WTC11 (cell line): Measurements from ENCODE around the gene CPEB3. TPM values are rescaled to one million over a fixed set of nuclear protein-coding genes. Genes with fewer than 3 reads are reported as not detected.

Experiments
- ATAC-seq: fragments of 200-7000 bp; cut with Tn5 transposase; 2 replicates; pipeline ENCODE4 v1.10.0; 2021; ENCODE audit warnings: mild to moderate bottlenecking, moderate library complexity
- CTCF ChIA-PET: fragments of 300-600 bp; sonication (Branson Sonifier 250); formaldehyde crosslinking; loops from one replicate; lab custom pipeline; 2021; ENCODE audit warnings: antibody characterized with exemption; lab: Charles Lee
- POLR2A ChIA-PET: fragments of 350-600 bp; sonication (Branson Sonifier 250); formaldehyde crosslinking; loops from one replicate; lab custom pipeline; 2021; ENCODE audit warnings: antibody characterized with exemption; lab: Charles Lee
- DNase-seq: peaks from one replicate; pipeline ENCODE4 v3.0.0; 2021; ENCODE audit warnings: low spot score
- H3K27ac Mint-ChIP-seq: 2 replicates; pipeline ENCODE4 v1.8.0; 2021; ENCODE audit warnings: mixed read lengths
- H3K27me3 Mint-ChIP-seq: 2 replicates; pipeline ENCODE4 v1.8.0; 2021; ENCODE audit warnings: low read depth, mild to moderate bottlenecking, moderate library complexity, mixed read lengths
- H3K36me3 Mint-ChIP-seq: 2 replicates; pipeline ENCODE4 v1.8.0; 2021; ENCODE audit warnings: mixed read lengths
- H3K4me1 Mint-ChIP-seq: 2 replicates; pipeline ENCODE4 v1.8.0; 2022; ENCODE audit warnings: mixed read lengths
- H3K4me3 Mint-ChIP-seq: 2 replicates; pipeline ENCODE4 v1.8.0; 2021; ENCODE audit warnings: mild to moderate bottlenecking, moderate library complexity, mixed read lengths
- H3K9me3 Mint-ChIP-seq: 2 replicates; pipeline ENCODE4 v1.8.0; 2021; ENCODE audit warnings: mixed read lengths
- CREB1 ChIP-seq: sonication (generic); formaldehyde crosslinking; IDR thresholded peaks from 2 replicates; pipeline ENCODE4 v1.8.0; 2023; ENCODE audit warnings: mild to moderate bottlenecking, missing genetic modification reagents
- E2F1 ChIP-seq: sonication (generic); formaldehyde crosslinking; IDR thresholded peaks from 2 replicates; pipeline ENCODE4 v1.8.0; 2022; ENCODE audit warnings: mild to moderate bottlenecking, missing genetic modification reagents
- FOXK1 ChIP-seq: sonication (generic); formaldehyde crosslinking; IDR thresholded peaks from 2 replicates; pipeline ENCODE4 v1.8.0; 2022; ENCODE audit warnings: mild to moderate bottlenecking, moderate library complexity, missing genetic modification reagents
- FOXP1 ChIP-seq: sonication (generic); formaldehyde crosslinking; IDR thresholded peaks from 2 replicates; pipeline ENCODE4 v1.8.0; 2022; ENCODE audit warnings: missing genetic modification reagents, mild to moderate bottlenecking, moderate library complexity, borderline replicate concordance
- GABPB1 ChIP-seq: sonication (generic); formaldehyde crosslinking; IDR thresholded peaks from 2 replicates; pipeline ENCODE4 v1.8.1; 2023; ENCODE audit warnings: mild to moderate bottlenecking, missing genetic modification reagents
- GRHL2 ChIP-seq: fragments of 250-450 bp; sonication (Bioruptor Pico); IDR thresholded peaks from 2 replicates; pipeline ENCODE4 v1.8.0; 2022; ENCODE audit warnings: mild to moderate bottlenecking, moderate library complexity; ENCODE audit not compliant: insufficient replicate concordance, severe bottlenecking
- HMGA2 ChIP-seq: fragments of 250-450 bp; sonication (Bioruptor Pico); IDR thresholded peaks from 2 replicates; pipeline ENCODE4 v1.4.0; 2021; ENCODE audit warnings: mild to moderate bottlenecking, moderate library complexity
- KAT7 ChIP-seq: sonication (generic); formaldehyde crosslinking; IDR thresholded peaks from 2 replicates; pipeline ENCODE4 v1.8.1; 2023; ENCODE audit warnings: missing genetic modification reagents, mild to moderate bottlenecking, borderline replicate concordance
- NFATC4 ChIP-seq: fragments of 250-450 bp; sonication (Bioruptor Pico); IDR thresholded peaks from 2 replicates; pipeline ENCODE4 v1.9.0; 2021; ENCODE audit warnings: mild to moderate bottlenecking
- NR2C2 ChIP-seq: sonication (generic); formaldehyde crosslinking; IDR thresholded peaks from 2 replicates; pipeline ENCODE4 v1.8.0; 2022; ENCODE audit warnings: mild to moderate bottlenecking, missing genetic modification reagents
- OVOL2 ChIP-seq: fragments of 250-450 bp; sonication (Bioruptor Pico); IDR thresholded peaks from 2 replicates; pipeline ENCODE4 v1.9.0; 2021; ENCODE audit warnings: mild to moderate bottlenecking, borderline replicate concordance
- PRRX2 ChIP-seq: fragments of 250-450 bp; sonication (Bioruptor Pico); IDR thresholded peaks from 2 replicates; pipeline ENCODE4 v1.8.0; 2021; ENCODE audit warnings: mild to moderate bottlenecking
- SOX15 ChIP-seq: fragments of 250-450 bp; sonication (Bioruptor Pico); IDR thresholded peaks from 2 replicates; pipeline ENCODE4 v1.9.0; 2021; ENCODE audit warnings: mild to moderate bottlenecking
- SP1 ChIP-seq: sonication (generic); formaldehyde crosslinking; conservative IDR thresholded peaks from 2 replicates; pipeline ENCODE4 v1.8.1; 2022; ENCODE audit warnings: missing genetic modification reagents
- TEAD4 ChIP-seq: sonication (generic); formaldehyde crosslinking; IDR thresholded peaks from 2 replicates; pipeline ENCODE4 v1.8.0; 2022; ENCODE audit warnings: mild to moderate bottlenecking, missing genetic modification reagents
- USF1 ChIP-seq: sonication (generic); formaldehyde crosslinking; IDR thresholded peaks from 2 replicates; pipeline ENCODE4 v1.8.0; 2022; ENCODE audit warnings: mild to moderate bottlenecking, missing genetic modification reagents
- USF2 ChIP-seq: sonication (generic); formaldehyde crosslinking; IDR thresholded peaks from 2 replicates; pipeline ENCODE4 v1.8.1; 2023; ENCODE audit warnings: mild to moderate bottlenecking, missing genetic modification reagents, moderate library complexity
- ZNF121 ChIP-seq: sonication (generic); formaldehyde crosslinking; IDR thresholded peaks from 2 replicates; pipeline ENCODE4 v1.8.0; 2023; ENCODE audit warnings: missing genetic modification reagents
- ZNF219 ChIP-seq: sonication (generic); formaldehyde crosslinking; IDR thresholded peaks from 2 replicates; pipeline ENCODE4 v1.8.0; 2023; ENCODE audit warnings: missing genetic modification reagents, mild to moderate bottlenecking, borderline replicate concordance
- ZNF263 ChIP-seq: sonication (generic); formaldehyde crosslinking; IDR thresholded peaks from 2 replicates; pipeline ENCODE4 v1.8.1; 2022; ENCODE audit warnings: low read depth, mild to moderate bottlenecking, moderate library complexity, missing genetic modification reagents
- ZNF317 ChIP-seq: sonication (generic); formaldehyde crosslinking; IDR thresholded peaks from 2 replicates; pipeline ENCODE4 v1.8.1; 2023; ENCODE audit warnings: low read depth, mild to moderate bottlenecking, moderate library complexity, missing genetic modification reagents, borderline replicate concordance
- total RNA-seq: library from RNA; stranded (reverse); gene quantifications from 3 replicates; pipeline ENCODE4 v1.2.3, GENCODE V29; 2021
- TF ChIP-seq, protein P1 (sequence below): fragments of 250-450 bp; sonication (Bioruptor Pico); IDR thresholded peaks from 2 replicates; pipeline ENCODE4 v2.1.2; 2022; ENCODE audit warnings: mild to moderate bottlenecking, moderate library complexity
- TF ChIP-seq, protein P2 (sequence below): sonication (generic); formaldehyde crosslinking; IDR thresholded peaks from 2 replicates; pipeline ENCODE4 v1.8.1; 2023; ENCODE audit warnings: mild to moderate bottlenecking, missing genetic modification reagents
- TF ChIP-seq, protein P3 (sequence below): sonication (generic); formaldehyde crosslinking; conservative IDR thresholded peaks from 2 replicates; pipeline ENCODE4 v1.8.1; 2022; ENCODE audit warnings: mild to moderate bottlenecking, missing genetic modification reagents
- TF ChIP-seq, protein P4 (sequence below): fragments of 250-450 bp; sonication (Bioruptor Pico); IDR thresholded peaks from 2 replicates; pipeline ENCODE4 v1.9.0; 2021; ENCODE audit warnings: mild to moderate bottlenecking, borderline replicate concordance

Gene CPEB3
- total RNA-seq, 1 experiment from 2014 or later = 2.4 TPM

GRCh38 chr10:92130622-92131274, 160.1 kb downstream of the CPEB3 start:
- H3K4me1 Mint-ChIP-seq = no peaks in the 10 kb centered on the region
- no peak for DNase-seq
- H3K36me3 Mint-ChIP-seq = no peaks in the 10 kb centered on the region
- ATAC-seq = no peak
- ChIA-PET CTCF (interaction anchor here (0.5 to 0.6 kb wide), 2 partner anchors 24 to 86 kb away, joined by 3 to 4 read pairs; no protein-coding TSS in a partner anchor), POLR2A (no interaction called here)
- peaks cover 11% of the 10 kb centered on the region for H3K9me3 Mint-ChIP-seq
- no peak for TF ChIP-seq GRHL2 (CRISPR knock-in tag)
- TF ChIP-seq E2F1 (CRISPR knock-in tag) = no peak
- no peak for TF ChIP-seq CREB1 (CRISPR knock-in tag)
- TF ChIP-seq SP1 = no peak
- no peak for TF ChIP-seq PRRX2 (CRISPR knock-in tag)
- no peak for TF ChIP-seq FOXP1 (CRISPR knock-in tag)
- TF ChIP-seq, protein P1, sequence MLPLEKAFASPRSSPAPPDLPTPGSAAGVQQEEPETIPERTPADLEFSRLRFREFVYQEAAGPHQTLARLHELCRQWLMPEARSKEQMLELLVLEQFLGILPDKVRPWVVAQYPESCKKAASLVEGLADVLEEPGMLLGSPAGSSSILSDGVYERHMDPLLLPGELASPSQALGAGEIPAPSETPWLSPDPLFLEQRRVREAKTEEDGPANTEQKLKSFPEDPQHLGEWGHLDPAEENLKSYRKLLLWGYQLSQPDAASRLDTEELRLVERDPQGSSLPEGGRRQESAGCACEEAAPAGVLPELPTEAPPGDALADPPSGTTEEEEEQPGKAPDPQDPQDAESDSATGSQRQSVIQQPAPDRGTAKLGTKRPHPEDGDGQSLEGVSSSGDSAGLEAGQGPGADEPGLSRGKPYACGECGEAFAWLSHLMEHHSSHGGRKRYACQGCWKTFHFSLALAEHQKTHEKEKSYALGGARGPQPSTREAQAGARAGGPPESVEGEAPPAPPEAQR (CRISPR knock-in tag) = no peak
- no peak for TF ChIP-seq ZNF219
- TF ChIP-seq KAT7 (CRISPR knock-in tag) = no peak
- TF ChIP-seq OVOL2 = no peak
- no peak for TF ChIP-seq HMGA2 (CRISPR knock-in tag)
- TF ChIP-seq ZNF317 (CRISPR knock-in tag) = no peak
- TF ChIP-seq, protein P2, sequence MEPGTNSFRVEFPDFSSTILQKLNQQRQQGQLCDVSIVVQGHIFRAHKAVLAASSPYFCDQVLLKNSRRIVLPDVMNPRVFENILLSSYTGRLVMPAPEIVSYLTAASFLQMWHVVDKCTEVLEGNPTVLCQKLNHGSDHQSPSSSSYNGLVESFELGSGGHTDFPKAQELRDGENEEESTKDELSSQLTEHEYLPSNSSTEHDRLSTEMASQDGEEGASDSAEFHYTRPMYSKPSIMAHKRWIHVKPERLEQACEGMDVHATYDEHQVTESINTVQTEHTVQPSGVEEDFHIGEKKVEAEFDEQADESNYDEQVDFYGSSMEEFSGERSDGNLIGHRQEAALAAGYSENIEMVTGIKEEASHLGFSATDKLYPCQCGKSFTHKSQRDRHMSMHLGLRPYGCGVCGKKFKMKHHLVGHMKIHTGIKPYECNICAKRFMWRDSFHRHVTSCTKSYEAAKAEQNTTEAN (CRISPR knock-in tag) = no peak
- no peak for TF ChIP-seq FOXK1
- TF ChIP-seq USF1 (CRISPR knock-in tag) = no peak
- TF ChIP-seq, protein P3, sequence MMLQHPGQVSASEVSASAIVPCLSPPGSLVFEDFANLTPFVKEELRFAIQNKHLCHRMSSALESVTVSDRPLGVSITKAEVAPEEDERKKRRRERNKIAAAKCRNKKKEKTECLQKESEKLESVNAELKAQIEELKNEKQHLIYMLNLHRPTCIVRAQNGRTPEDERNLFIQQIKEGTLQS (CRISPR knock-in tag) = no peak
- no peak for TF ChIP-seq TEAD4 (CRISPR knock-in tag)
- no peak overlapping the region for H3K27ac Mint-ChIP-seq
- H3K27me3 Mint-ChIP-seq = no peaks in the 10 kb centered on the region; the same call in 1 of the 2 replicates
- no peak overlapping the region for H3K4me3 Mint-ChIP-seq

DNA sequence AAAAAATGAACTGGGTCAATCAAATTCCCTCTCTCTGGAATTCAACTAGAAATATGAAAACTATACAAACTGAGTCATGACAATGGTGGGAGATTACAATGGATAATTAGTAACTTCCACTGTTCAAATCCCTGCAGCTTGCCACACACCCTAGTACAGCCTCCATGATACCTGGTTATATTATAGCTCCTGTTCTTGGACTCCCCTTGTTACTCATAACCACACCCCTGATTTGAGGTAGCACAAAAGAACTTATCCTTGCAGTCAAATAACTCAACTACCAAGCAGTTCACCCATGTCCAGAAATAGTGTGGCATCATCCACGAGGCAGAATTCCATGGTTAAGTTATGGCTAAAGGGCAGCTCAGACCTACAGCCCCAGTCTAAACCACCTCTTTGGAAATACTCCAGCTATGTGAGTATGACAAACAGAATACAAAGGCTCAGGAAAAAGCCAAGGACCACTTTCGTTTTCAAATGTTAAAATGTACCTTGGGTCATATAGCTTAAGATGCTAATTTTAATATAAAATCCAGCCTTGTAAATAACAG, 164.7 kb downstream of the CPEB3 start:
- POLR2A ChIA-PET = interaction anchor here (0.5 kb wide), 1 partner anchor 38 kb away, joined by 3 read pairs; no protein-coding TSS in a partner anchor
- TF ChIP-seq NFATC4 (no peak), HMGA2 (CRISPR knock-in tag) (no peak), GABPB1 (CRISPR knock-in tag) (no peak), PRRX2 (CRISPR knock-in tag) (no peak), SOX15 (no peak), NR2C2 (CRISPR knock-in tag) (no peak), ZNF263 (CRISPR knock-in tag) (no peak), USF2 (CRISPR knock-in tag) (no peak), ZNF121 (no peak)
- TF ChIP-seq, protein P3 (CRISPR knock-in tag) = no peak
- TF ChIP-seq, protein P4, sequence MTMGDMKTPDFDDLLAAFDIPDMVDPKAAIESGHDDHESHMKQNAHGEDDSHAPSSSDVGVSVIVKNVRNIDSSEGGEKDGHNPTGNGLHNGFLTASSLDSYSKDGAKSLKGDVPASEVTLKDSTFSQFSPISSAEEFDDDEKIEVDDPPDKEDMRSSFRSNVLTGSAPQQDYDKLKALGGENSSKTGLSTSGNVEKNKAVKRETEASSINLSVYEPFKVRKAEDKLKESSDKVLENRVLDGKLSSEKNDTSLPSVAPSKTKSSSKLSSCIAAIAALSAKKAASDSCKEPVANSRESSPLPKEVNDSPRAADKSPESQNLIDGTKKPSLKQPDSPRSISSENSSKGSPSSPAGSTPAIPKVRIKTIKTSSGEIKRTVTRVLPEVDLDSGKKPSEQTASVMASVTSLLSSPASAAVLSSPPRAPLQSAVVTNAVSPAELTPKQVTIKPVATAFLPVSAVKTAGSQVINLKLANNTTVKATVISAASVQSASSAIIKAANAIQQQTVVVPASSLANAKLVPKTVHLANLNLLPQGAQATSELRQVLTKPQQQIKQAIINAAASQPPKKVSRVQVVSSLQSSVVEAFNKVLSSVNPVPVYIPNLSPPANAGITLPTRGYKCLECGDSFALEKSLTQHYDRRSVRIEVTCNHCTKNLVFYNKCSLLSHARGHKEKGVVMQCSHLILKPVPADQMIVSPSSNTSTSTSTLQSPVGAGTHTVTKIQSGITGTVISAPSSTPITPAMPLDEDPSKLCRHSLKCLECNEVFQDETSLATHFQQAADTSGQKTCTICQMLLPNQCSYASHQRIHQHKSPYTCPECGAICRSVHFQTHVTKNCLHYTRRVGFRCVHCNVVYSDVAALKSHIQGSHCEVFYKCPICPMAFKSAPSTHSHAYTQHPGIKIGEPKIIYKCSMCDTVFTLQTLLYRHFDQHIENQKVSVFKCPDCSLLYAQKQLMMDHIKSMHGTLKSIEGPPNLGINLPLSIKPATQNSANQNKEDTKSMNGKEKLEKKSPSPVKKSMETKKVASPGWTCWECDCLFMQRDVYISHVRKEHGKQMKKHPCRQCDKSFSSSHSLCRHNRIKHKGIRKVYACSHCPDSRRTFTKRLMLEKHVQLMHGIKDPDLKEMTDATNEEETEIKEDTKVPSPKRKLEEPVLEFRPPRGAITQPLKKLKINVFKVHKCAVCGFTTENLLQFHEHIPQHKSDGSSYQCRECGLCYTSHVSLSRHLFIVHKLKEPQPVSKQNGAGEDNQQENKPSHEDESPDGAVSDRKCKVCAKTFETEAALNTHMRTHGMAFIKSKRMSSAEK (CRISPR knock-in tag) = no peak

More for the DNA sequence above, 164.7 kb downstream of the CPEB3 start:
- Mint-ChIP-seq H3K4me3 (no peak overlapping the region), H3K27me3 (no peaks in the 10 kb centered on the region; the same call in 1 of the 2 replicates), H3K27ac (no peak overlapping the region), H3K36me3 (no peaks in the 10 kb centered on the region), H3K9me3 (peaks cover 5% of the 10 kb centered on the region; the same call in 1 of the 2 replicates), H3K4me1 (peaks cover 7% of the 10 kb centered on the region)
- DNase-seq = no peak
- no peak for ATAC-seq
- CTCF ChIA-PET = no interaction called here
